GM21825 (cell line): ENCODE results near the gene NXPH1.

Source experiments
- ATAC-seq: cut with Tn5 transposase; IDR thresholded peaks from one replicate; pipeline ENCODE4 v1.9.1; 2021; ENCODE audit warnings: mild to moderate bottlenecking, moderate library complexity; ENCODE audit not compliant: unreplicated experiment

NXPH1 gene

DNA sequence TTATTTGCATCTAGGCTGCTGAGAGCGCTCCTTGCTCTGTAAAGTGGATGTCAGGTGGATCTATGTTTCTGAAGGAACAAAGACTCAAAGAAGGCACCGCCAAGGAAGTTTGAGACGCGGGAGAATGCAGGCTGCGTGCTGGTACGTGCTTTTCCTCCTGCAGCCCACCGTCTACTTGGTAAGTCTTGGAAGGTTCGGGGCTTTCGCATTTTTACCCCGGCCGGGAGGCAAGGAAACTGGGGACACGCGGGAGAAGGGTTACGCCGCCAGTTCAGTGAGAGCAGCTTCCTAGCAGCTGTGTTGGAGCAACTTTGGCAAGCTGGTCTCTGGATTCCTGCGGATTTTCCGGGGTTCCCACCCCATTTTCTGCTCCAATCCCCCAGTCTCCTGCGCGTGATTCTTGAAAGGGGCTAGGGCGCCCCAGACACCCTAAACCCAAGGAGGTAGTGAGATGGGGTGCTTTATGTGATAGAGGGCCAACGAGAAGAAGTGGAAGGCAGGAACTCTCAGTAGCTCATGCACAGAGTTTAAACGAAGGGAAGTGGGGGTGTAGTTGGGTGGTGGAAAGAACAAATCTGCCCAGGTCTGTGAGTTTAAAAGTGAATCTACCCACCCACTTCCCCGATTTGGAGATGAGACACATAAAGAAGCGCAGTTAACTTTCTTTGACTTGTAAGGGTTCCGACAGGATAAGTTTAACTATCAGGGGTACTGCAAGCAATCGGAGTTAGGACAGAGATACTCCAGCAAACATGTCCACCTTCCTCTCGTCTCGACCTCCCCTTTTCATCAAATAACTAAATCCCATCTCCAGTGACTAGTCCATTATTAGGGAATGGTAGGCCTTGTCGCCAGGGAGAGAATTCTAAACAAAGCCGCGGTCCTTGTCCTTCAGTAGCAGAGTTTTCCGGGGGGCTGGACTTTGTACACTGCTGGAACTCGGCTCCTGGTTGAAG, 2.5 kb downstream of the NXPH1 start:
- ATAC-seq: no peak

DNA sequence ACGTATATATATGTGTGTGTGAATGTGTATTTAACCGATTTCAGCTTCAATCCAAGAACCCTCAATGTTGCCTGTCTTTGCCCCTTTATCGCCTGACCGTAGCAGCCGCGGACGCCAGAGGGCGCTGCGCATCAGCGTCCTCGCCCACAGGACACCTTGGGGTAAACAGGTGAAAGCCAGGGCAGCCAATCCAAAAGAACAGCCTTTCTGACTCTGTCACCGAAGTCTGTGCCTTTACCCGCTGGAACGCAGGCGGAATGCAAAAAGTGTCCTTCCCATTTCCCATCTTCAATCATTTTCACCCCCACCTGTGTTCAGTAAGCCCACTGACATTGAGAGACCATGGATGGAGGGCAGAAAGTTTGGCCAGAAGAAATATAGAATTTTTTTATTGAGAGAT, 3.6 kb downstream of the NXPH1 start:
- peak; percentile 82 for ATAC-seq

DNA sequence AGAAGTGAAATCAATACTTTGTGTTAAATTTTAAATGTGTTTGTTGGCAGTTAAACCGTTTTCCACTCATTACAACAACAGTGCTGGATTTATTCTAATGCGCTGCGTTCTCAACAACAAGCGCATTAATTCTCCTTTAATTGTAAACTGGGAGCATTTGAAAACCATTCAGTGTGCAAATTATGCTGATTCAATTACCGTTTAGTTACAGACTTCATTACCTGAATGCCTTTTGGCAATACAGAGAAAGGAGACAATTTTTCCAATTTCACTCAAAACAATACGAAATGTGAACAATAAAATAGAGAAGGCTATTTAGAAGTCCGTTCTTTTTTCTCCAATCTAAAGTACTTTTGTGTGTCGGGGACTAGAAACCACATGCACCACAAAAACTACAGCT, 4.2 kb downstream of the NXPH1 start:
- no peak for ATAC-seq

DNA sequence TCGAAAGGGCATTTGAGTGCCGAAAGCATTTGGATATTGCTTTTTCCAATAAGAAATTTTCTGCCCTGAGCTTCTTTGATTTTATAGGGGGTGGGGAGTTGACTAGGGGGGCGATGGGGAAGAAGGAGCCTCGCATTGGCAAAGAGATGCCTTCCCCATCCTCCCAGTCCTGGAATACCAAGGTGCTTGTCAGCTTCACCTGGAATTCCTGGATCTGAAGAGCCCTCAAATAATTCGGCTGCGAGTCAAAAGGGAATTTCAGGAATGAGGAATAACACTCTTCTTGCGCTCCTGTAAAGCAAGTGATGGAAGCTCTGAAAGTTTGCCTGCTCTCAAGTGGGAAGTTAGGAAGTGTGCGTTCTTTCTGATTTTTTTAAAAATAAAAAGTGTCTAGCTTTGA, 7.3 kb downstream of the NXPH1 start:
- no peak for ATAC-seq

DNA sequence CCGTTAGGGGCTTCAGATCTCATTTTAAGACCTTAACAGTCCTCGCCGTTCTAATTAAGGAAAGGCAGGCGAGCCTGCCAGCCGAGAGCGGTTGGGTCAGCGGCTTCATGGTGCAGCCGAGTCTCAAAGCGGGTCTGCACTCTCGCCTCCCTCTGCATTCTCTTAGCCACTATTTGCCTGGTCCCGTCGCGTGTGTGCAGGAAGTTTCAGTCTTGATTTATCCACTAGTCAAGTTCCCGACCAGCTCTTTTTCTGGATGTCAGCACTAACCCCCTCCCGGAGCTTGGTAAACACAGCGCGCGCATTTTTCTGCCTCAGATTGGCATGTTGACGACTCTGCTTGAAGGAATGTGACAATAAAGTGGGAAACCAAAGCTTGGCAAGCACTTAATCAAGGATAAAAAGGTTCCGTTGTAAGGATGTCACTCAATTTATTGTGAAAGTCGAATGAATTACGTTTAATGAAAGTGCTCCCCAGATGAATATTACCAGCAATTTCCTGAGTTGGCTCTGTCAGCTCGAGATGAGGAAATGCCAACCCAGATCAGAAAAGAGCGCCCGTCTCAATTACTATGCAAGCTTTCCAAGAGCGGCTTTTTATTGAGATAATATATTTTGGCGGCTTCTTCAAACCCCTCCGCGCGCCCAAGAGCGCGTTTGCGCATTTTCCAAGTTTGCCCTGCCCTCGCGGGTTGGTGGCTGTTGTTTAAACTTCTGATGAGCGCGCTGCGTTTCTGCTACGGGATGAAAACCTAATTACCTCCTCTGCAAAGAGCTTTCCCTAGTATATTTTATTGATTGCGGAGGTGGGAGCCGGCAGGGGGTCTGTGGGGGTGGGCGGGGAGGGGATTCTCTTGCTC, 7.9 kb downstream of the NXPH1 start:
- no peak for ATAC-seq

DNA sequence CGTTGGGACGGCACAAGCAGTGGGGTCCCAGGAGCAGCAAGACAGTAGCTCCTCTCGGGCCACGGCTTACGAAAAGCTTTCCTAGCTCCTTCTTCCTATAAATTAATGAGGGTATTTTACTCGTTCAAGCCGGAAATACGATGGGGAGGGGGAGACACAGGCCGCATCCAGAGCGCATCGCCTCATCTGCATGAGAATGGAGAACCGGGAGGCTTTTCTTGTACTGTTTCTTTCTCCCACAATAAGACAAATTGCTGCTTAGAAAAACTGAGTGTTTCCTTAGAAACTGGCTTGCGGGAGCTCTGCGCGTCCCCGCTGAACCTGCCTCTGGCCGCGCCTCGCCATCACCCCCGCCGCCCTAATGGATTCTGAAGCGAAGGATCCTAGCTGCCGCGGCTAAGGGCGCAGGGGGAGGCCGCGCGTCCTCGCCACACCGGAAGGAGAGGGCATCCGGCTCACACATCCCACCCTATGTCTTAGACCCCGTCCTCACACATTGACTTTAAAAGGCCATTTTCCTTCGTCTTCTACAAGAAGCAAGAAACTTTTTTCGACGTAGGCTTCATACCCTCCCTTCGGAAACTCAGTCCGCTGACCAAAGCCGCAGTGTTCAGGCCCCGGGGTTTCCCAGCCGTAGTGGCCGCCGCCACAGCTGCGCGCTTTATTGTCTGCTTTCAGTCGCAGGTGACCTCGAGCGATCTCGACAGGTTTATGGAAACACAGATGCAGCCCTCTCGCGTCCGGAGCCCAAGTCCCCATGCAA, 8.8 kb downstream of the NXPH1 start:
- ATAC-seq: no peak

DNA sequence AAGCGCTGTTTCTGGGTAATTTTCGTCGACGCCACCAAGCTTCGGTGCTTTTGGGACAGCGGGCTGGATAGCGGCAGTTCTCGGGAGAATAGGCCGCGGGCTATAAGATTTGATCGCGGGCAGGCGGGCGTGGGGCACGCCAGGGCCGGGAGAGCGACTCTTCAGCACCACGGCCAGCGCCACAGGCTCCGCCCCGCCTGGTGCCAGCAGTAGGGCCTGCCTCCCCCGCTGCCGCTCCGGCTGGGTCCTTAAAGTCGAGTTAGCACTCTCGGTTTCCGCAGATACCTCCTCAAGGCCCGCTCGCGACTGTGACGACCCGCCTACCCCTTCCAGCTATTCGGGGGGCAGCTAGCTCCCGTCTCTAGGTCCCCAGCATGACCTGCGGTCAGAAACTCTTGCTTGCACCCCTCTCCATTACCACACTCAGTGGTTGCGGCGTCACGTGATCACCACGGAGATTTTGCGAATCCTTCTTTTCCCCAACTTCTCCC, 9.4 kb downstream of the NXPH1 start:
- no peak for ATAC-seq

DNA sequence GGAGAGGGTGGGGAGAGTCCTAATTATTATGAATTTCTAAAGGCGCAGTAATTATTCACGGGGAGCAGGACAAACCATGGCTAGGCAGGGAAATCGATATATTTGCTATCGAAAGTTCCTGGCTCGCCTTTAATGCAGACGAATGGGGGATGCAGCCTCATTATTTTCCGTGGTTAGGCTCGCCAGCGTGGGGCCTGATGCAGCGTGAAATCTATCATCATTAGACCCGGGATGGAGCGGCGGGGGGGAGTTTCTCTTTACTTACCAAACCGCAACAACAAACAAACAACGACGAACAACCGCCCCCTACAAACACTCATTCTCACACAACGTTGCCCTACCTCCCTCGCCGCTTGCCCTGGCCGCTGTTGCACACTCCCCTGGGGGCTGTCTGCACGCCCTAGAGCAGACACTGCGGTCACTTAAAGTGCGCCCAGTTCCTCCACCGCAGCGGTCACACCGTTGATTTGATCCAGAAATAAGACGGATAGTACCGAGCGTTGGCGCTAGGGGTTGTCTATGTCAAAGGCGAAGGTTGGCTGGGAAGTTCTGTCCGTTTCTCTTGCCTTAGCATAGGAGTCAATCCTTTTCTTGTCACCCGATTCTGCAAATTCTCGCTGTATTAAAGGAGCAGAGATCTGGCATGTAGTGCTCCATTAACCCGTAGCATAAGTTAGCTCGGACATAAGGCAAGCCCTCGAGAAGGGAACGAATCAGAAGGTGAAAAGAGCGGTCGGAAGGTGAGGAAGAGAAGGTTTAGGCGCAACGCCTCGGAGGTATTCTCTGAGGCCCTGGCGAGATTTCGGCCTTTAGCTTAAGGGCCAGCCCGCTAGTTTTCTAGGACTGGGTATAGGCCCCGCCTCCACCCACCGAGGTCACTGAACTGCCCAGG, 10.4 kb downstream of the NXPH1 start:
- no peak for ATAC-seq

DNA sequence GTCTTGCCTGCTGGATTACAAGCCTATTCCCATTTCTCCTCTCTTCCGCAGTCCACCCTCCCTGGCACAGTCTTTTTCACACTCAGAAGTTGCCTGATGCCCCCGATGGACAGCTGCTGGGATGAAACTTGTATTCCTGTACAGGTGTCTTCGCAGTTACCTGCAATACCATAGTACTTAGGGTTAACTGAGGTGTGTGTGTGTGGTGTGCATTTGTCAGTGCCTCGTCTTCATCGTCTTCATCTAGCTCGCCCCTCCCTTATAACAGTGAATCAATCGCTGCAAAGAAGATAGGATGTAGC, 11.0 kb downstream of the NXPH1 start:
- no peak for ATAC-seq

DNA sequence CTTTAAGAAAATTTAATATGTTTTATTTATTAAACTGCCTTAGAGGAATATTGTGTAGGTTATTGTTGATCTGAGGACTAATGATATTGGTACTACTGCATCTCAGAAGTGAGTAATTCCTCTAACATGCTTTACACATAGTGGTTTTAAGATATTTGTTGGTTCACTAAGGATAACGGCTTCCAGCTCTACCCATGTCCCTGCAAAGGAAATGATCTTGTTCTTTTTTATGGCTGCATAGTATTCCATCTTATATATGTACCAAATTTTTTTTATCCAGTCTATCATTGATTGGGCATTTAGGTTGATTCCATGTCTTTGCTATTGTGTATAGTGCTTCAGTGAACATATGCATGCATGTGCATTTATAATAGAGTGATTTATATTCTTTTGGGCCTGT, 20.1 kb downstream of the NXPH1 start:
- ATAC-seq: no peak

DNA sequence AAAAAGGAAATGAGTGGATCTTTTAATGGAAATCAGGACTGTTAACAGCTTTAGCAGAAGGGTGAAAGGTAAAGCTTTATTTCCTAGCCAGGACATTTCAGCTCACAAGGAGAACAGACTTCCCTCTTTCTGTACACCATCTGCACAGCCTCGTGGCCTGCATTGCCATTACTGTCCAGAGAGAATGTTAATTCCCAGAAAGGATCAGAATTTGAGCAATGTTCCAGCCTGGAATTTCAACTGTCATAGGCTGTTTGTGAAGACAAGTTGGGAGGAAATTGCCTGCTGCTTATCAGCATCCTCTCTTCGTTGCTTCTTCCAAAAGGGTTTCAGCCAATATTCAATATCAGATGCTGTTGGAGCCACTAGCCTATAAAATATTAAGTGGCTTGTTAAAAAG, 22.0 kb downstream of the NXPH1 start:
- no peak for ATAC-seq

DNA sequence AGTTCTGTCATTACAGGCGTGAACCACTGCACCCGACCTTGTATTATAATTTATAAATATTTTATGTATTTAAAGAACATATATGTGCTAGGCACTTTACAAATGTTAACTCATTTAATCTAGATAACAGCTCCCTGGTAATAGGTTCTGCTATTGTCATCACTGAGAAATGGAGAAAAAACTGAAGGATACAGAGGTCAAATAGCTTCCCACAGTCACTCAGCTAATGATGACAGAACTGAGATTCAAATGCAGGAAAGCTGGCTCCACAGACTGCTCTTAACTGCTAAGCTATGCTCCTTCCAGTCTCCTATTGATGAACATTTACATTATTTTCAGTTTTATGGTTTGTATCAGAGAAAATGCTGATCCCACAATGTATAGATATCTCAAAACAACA, 28.9 kb downstream of the NXPH1 start:
- ATAC-seq: no peak

DNA sequence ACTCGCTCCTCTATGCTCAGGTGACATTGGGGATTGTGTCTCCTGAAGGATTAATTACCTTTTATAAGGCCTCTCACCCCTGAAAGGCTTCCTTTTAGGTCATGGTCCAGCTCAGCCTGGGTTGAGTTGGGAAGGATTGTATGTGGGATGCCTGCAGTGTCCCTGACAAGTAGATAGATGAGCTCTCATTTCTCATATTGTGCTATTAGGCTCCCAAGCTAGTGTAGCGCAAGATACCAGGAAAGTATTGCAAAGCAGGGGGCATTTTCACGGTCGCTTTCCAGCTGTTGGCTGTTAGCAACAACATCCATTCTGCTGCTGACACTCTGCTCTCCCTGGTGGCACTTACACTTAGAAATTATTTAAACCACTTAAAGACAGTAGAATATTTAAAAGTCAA, 31.9 kb downstream of the NXPH1 start:
- ATAC-seq: no peak

DNA sequence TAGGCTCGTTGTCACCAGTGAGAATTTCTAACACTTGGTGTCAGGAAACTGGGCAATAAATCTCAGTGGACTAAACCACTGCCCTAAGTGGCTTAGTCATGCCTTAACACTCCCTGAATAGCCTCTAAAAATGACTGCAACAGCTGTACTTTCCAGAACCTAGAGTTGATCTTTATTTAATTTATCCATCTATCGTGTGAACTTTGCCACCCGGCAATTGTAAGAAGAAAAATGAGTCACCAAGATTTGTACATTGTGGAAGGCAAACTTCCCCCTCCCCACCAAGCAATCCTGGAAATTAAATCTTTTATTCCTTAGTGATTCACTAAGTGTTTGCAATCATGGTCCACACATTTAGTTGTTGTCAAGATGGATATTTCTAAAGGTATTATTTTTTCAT, 47.1 kb downstream of the NXPH1 start:
- no peak for ATAC-seq

DNA sequence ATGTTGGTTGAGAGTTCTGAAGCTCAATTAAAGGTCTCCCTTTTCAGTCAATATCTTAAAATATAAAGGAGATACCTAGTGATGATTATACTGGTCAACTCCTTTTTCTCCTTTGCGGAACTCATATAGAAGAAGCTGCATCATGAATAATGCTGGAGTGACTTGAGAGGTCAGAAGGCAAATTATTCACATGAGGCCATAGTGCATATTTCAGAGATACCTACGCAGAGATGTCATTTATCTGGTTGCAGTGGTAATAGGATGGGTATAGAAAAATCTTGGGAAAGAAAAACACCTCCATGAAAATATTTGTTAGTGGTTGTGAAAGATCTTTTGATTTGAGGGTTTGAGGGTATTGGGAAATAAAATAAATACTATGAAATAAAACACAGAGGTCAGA, 47.7 kb downstream of the NXPH1 start:
- ATAC-seq: no peak

DNA sequence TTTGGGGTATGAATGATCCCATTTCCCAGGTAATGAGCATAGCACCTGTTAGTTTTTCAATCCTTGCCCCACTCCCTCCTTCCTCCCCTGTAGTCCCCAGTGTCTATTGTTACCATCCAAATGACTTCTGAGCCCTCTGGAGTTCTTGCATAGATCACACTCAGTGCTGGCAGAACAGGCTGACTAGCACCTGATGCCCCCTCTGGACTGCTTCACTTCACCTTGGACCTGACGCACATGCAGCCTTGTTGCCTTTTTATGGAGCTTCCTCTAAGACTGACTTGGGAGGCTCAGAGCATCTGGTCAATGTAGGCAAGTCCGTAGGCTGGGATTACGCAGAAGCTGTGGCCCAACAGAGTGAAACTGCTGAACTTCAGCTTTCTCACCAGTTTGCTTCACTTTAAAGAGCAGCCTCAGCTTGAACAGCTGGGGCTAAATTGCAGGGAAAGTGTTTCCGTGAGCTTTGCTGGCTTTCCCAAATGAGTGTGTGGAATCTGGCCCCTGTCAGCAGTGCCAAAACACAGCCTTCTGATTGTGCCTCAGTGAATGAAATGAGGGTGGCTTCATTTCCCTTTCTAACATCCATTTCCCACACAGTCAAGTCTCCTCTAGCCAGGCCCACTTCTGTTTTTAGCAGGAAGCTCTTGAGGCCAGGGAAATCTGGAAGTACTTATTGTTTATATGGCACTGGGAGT, 48.5 kb downstream of the NXPH1 start:
- ATAC-seq: no peak

DNA sequence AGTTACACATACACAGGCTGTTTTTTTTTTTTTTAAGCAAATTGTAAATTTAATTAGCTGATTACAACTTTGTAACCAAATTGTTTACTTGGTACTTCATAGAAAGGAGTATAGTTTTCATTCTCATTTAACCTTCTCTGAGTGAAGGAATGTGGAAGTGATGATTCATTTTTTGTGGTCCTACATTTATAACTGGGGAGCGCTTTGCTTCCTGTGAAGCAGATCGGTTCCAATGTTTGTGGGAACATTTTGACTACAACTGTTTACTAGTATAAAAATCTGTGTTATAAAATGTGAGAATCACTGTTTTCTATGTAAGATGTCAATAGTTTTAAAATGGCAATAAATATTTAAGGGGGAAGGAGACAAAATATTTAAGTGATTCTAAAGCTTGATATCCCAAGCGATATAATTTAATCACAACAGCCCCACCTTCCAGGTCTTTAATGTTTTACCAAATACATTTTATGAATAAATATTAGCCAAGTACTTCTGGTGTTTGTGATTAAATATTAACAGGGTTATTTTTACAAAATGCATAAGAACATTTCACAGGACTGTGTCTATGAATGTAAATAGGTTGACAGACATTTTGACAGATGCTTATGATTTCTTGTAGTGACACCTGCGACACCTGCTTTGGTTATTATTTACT, 57.1 kb downstream of the NXPH1 start:
- no peak for ATAC-seq

DNA sequence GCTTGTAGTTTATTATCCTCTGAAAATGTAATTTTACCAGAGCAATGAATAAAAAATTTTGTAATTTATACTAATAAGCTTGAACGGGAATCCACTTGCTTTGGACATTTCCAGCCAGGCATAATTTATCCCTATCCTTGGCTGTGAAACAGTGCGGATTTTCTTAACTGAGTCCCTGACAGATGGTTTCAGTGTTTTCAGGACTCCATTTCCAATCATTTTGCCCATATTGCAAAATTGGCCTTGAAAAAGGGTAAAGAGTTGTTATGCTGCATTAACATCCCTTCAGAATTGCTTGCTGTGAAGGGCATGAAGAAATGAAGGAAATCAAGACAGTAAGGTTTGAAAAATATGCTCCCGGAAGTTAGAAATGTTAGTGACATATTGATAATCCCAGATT, 57.7 kb downstream of the NXPH1 start:
- no peak for ATAC-seq
